ENCODE results near the gene IL1RL2. TPM values are rescaled to one million over a fixed set of nuclear protein-coding genes. Genes with fewer than 3 reads are reported as not detected.

IL1RL2 gene
- total and polyA plus RNA-seq, 9 donors, result 0.24 to 2.0 (median 1.2) TPM; not detected in 3

DNA sequence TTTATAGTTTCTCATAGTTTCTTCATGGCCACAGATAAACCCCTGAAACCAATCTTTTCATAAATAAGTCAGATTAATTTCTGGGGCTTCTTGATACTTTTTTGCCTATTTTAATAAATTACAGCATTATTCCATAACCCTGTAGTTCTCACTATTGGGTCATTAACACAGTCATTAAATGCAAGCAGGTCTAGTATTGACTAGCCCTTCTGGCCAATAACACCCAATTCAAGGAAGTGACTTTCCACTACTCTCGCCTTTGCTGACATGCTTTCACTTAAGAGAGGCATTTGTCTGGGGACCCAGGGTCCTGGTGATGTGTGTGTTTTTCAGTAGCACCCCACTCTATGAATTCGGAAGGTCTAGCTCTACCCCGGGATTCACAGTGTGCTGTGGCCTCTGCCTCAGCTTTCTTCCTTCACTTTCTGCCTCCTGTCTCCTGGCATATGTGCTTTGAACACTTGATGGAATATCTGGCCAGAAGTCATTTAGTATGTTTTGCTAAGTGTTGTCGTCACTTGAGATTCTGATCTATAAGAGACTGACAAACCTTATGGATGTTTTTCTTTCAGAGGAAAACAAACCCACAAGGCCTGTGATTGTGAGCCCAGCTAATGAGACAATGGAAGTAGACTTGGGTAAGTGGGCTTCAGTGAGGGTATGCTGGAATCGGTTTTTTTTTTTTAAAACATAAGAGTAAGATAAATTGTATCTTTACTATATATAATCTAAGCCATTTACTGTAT, 18.6 kb upstream of the IL1RL2 start:
- intact Hi-C loops (cut with DNase I), result loop anchor here in 2 of 4 donors (5.0 kb wide), 2 partner anchors 69 to 146 kb away; no protein-coding TSS in a partner anchor
- no peaks in the 10 kb centered on the region for H3K36me3 ChIP-seq
- 92 to 97% (median 93%) methylated on average over 5 of the region's 5 CpGs for WGBS, 3 donors

GRCh38 chr2:102171946-102172345, 14.9 kb upstream of the IL1RL2 start:
- H3K4me3 ChIP-seq, result no peak overlapping the region
- DNase-seq, result no peak
- no peaks in the 10 kb centered on the region for H3K9me3 ChIP-seq
- no peaks in the 10 kb centered on the region for H3K4me1 ChIP-seq (ENCODE audit: insufficient read depth)
- intact Hi-C loops (cut with DNase I), result loop anchor here in 1 of 4 donors (2.0 kb wide), 1 partner anchor 23 kb away; no protein-coding TSS in a partner anchor
- no peak overlapping the region for H3K27ac ChIP-seq
- no peak for TF ChIP-seq CTCF (IDR thresholded peaks at IDR 0.05)
- TF ChIP-seq POLR2A (IDR thresholded peaks at IDR 0.05), result no peak
- TF ChIP-seq EP300 (IDR thresholded peaks at IDR 0.05), result no peak
- H3K36me3 ChIP-seq, result no peaks in the 10 kb centered on the region
- H3K27me3 ChIP-seq, result no peaks in the 10 kb centered on the region
- 94 to 97% (median 96%) methylated on average over 5 of the region's 5 CpGs for WGBS, 3 donors

More for the DNA sequence above, 18.6 kb upstream of the IL1RL2 start:
- DNase-seq, result no peak
- Histone ChIP-seq H3K4me1 (ENCODE audit: insufficient read depth) (no peaks in the 10 kb centered on the region), H3K27me3 (no peaks in the 10 kb centered on the region), H3K4me3 (no peak overlapping the region), H3K27ac (no peak overlapping the region), H3K9me3 (no peaks in the 10 kb centered on the region)
- TF ChIP-seq CTCF (IDR thresholded peaks at IDR 0.05) (no peak), EP300 (IDR thresholded peaks at IDR 0.05) (no peak), POLR2A (IDR thresholded peaks at IDR 0.05) (no peak)

DNA sequence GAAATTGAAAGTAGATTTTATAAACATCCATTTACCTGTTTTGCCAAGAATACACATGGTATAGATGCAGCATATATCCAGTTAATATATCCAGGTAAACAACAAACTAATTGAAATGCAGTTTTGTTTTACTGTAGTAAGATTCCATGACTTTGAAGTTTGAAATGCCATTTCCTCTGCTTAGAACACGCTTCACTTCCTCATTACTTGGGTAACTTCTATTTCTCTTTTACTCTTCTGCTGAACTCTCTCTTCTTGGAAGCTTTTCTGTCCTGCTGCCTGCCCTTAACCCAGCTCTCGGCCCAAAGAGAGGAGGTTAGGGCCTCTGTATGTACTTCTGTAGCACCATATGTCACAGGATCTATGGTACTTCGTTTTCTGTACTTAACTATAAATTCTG, 14.1 kb upstream of the IL1RL2 start:
- Histone ChIP-seq H3K4me1 (ENCODE audit: insufficient read depth) (no peaks in the 10 kb centered on the region), H3K27ac (no peak overlapping the region), H3K4me3 (no peak overlapping the region), H3K9me3 (no peaks in the 10 kb centered on the region), H3K36me3 (no peaks in the 10 kb centered on the region), H3K27me3 (no peaks in the 10 kb centered on the region)
- TF ChIP-seq EP300 (IDR thresholded peaks at IDR 0.05) (no peak), CTCF (IDR thresholded peaks at IDR 0.05) (no peak), POLR2A (IDR thresholded peaks at IDR 0.05) (no peak)
- 87 to 91% (median 91%) methylated on average over 3 of the region's 3 CpGs for WGBS, 3 donors
- intact Hi-C loops (cut with DNase I), result loop anchor here in 1 of 4 donors (2.0 kb wide), 1 partner anchor 24 kb away; no protein-coding TSS in a partner anchor
- DNase-seq, result no peak

DNA sequence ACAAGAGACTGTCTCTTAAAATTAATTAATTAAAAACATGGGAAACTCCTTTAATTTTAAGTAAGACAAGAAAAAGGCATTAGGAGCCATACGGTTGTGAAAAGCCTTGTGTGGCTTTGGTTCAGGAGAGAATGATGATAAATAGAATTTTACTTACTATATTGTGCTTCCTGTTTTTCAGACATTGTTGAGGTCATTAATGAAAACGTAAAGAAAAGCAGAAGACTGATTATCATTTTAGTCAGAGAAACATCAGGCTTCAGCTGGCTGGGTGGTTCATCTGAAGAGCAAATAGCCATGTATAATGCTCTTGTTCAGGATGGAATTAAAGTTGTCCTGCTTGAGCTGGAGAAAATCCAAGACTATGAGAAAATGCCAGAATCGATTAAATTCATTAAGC, 10.7 kb upstream of the IL1RL2 start:
- no peaks in the 10 kb centered on the region for H3K4me1 ChIP-seq (ENCODE audit: insufficient read depth)
- no peak overlapping the region for H3K4me3 ChIP-seq
- H3K9me3 ChIP-seq, result no peaks in the 10 kb centered on the region
- TF ChIP-seq POLR2A (IDR thresholded peaks at IDR 0.05) (no peak), CTCF (IDR thresholded peaks at IDR 0.05) (no peak), EP300 (IDR thresholded peaks at IDR 0.05) (no peak)
- no peaks in the 10 kb centered on the region for H3K36me3 ChIP-seq
- WGBS, 3 donors, result 89 to 93% (median 92%) methylated on average over 3 of the region's 3 CpGs
- intact Hi-C loops (cut with DNase I), result no loop called here
- no peaks in the 10 kb centered on the region for H3K27me3 ChIP-seq
- no peak for DNase-seq
- H3K27ac ChIP-seq, result no peak overlapping the region

Measured in ovary (tissue), 9 donors.